CD4-positive, alpha-beta T cell treated with Interleukin-4 for 4 hours (primary cell): Measurements from ENCODE around the gene THOP1.
A peak's percentile ranks its signal among the peaks of the same experiment; 100 is the strongest.

ENCODE experiments used
- DNase-seq: peaks from one replicate; pipeline ENCODE4 v3.0.0-alpha.2; 2020

The THOP1 gene

DNA sequence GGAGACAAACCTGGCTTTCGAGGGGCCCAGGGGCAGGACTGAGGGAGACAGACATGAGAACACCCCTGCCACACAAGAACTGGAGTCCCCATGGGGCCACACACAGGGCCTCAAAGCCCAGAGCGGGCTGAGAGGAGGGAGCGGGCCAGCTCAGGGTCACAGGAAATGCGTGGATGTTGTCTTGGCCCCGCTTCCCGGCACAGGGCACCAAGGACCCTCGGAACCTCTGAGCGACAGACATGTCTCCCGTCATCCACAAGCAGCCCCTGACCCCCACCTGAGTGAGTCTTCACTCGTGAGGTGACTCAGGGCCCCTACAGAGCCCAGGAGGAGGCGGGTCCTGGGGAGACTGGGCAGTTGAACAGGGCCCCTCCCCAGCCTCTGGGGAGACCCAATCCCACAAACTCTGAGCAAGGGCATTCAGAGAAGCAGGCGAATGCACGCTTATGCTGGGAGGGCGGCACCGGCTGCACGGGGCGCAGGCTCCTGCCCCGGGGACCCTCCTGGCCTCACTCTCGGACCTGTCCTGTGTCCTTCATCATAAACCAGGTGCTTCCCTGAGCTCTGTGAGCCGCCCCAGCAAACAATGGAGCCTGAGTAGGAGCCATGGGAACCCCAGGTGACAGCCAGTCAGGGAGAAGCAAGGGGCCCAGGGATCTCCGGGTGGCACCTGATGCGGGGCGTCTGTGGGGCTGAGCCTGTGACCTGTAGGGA, 22.4 kb upstream of the THOP1 start:
- DNase-seq: no peak

- DNase-seq: no peak
Observed at GRCh38 chr19:2763687-2764086, 21.6 kb upstream of the THOP1 start.

DNA sequence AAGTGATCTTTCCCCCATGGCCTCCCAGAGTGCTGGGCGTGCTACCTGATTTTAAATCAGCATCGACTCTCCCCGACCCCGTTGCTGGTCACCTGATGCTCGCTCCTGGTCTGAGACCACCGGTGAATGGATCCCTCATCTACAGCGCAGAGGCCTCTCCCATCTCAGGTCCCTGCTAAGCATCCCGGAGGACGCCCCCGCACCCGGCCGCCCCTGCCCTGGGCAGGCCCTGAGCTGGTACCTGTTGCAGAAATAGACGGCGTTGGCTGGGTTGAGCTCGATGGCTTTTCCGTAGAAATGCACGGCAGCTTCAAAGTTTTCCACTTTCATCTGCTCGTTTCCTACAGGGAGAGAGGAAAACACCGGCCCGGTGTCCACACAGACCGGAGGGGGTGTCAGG, 20.4 kb upstream of the THOP1 start:
- DNase-seq: no peak

GRCh38 chr19:2765376-2765775, 19.9 kb upstream of the THOP1 start:
- no peak for DNase-seq

- DNase-seq: no peak
Observed at GRCh38 chr19:2766594-2767372, 18.5 kb upstream of the THOP1 start.

DNA sequence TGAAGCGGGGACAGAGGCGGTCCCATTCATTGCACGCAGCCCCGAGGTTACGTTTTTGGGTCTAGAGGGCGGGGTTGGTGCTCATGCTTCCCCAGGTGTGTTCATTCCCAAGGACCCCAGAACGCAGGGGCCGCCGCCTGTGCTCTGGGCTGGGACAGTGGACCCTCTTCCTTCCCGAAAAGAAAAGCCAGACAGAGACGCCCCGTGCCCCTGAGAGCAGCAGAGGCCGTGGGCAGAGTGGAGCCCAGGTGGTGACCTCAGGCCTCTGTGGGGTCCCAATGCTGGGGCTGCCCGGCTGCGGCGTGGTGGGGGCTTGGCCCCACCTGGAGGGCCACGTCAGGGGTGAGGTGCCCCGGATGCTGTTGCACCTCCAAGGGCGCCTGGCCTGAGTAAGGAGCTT, 17.6 kb upstream of the THOP1 start:
- no peak for DNase-seq

DNA sequence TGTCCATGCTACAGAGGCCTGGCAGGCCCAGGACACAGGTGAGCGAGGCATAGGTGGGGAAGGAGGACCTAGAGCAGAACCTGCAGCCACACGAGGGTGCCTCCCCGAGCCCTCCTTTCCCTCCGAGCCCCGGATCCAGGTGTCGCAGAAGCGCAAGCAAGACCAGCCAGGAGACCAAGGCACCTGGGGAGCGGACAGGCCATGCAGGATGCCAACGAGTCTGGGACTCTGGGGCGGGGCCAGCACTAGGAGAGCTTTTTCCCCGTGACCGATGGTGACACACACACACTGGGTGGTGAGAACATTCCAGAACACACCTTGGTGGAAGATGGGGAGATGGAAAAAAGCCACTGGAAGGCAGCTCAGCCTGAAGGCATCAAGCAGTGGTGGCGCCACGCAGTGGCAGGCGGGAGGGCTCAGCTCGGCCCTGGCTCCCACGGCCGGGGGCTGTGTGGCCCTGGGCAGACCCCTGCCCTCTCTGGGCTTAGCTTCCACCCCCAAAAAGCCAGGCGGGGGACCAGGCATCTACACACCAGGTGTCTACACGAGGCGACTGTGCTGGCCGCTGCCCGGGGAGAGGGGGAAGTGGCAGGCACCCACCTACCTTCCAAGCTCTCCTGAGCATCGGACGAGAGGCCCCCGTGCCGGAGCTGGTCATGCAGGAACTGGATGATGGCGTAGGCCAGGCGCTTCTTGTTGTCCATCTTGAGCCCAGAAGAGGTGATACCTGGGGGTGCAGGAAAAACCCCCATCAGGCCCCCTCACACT, 16.8 kb upstream of the THOP1 start:
- no peak for DNase-seq

GRCh38 chr19:2769218-2769617, 16.1 kb upstream of the THOP1 start:
- no peak for DNase-seq

- DNase-seq: no peak
Observed at GRCh38 chr19:2770055-2771013, 15.0 kb upstream of the THOP1 start.

GRCh38 chr19:2771786-2772674, 13.3 kb upstream of the THOP1 start:
- no peak for DNase-seq

DNA sequence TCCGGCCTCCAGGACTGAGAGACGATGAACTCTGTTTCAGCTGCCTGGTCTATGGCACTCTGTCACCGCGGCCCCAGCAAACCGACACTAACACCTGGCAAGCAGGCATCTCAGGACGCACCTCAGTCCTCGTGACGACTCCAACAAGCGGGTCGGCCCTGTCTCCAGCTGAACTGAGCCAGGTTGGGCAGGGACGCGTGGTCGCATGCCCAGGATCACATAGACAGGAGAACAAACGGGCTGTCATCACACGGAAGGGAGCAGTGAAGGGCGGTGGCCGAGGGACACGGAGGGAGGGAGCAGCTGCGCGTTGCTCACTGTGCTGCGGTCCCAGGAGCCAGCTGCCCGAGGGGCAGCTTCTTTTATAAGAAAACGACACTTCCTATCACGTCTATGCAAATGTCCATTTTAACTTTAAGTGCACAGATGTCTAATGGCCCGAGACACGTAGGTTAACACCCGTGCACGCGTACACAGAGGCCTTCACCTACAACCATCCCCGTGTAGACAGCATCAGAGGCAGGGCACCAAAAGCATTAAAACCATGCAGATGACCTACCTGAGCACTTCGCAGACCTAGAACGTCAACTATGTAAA, 11.1 kb upstream of the THOP1 start:
- no peak for DNase-seq

- DNase-seq: no peak
Observed at GRCh38 chr19:2774953-2775555, 10.2 kb upstream of the THOP1 start.

DNA sequence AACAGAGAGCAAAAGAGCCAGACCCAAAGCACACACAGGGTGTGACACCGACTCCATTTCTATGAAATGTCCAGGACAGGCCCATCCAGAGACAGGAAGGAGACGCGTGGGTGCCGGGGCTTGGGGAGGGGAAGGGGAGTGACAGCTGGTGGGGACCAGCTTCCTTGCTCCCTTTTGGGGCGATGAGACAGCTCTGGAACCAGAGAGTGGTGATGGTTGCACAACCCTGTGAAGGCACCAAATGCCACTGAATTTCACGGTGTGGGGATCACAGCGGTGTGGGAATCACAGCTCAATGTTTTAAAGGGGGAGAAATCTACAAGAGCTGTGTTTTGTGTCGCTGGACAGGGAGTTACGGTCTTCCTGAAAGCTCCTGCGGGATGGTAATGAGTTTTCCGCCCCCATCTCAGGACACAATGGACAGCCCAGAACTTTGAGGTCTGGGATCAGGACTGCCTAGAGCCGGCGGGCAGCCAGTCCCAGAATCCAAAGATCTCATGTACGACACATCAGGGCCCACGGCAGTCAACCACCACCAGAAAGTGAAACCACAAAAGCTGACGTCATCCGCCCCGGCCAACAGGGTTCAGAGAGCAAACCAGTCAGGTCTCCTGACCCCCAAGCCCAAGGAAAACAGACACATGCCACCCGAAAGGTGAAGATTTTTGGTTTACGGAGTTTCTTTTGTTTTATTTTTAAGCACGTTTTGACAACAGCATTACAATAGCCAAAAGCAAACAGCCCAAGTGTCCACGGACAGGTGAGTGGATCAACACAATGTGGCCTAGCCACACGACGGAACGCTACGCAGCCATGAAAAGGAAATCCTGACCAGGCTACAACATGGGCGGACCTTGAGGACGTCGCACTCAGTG, 9.5 kb upstream of the THOP1 start:
- peak; percentile 59 for DNase-seq

GRCh38 chr19:2777952-2778683, 7.2 kb upstream of the THOP1 start:
- no peak for DNase-seq

DNA sequence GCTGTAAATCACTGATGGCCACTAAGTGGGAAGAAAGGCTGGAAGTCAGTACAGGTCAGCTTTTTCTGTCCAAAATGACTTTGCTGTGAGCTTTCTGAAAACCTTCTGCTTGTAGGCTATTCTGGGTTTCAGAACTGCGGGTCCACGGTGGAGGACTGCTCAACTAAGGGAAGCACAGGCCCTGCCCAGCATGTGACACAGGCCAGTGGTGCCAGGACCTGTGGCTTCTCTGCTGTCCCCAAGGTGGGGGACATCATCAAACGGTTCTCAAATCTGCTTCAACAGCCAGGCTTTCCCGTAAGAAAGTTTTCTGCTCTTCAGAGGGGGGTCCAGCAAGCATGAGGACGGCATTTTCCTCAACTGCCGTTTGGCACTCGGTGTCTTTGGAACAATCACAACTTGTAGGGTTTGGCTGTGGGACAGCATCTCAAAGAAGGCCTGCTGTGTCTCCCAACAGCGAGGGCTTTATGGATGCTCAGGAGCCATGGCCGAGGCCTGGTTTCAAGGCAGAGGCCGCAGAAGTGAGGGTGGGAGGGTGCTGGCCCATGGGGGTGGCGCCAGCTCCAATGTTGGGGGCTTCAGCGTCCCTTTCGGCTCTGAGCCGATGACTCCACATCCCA, 6.1 kb upstream of the THOP1 start:
- DNase-seq: no peak

DNA sequence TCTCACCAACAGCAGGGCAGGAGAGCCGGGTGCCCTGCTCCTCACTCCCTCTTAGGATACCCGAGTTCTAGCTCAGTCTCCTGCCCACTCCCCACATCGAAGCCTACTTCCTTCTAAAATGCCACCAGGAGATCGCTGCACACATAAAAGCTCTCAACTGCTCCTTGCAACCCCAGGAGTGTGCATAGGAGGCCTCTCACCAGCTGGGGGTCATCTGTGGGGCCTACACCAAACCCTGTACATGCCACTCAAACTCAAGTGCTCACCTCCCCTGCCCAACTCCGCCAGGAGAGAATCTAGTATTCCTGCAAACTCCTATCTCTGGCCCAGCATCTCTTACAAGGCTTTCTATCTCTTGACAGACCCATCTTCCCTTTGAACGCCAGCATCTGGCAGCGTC, 5.0 kb upstream of the THOP1 start:
- no peak for DNase-seq

GRCh38 chr19:2782329-2782935, 2.9 kb upstream of the THOP1 start:
- no peak for DNase-seq
